H9 (cell line): ENCODE results near the gene PSMB1. TPM values are rescaled to one million over a fixed set of nuclear protein-coding genes. Genes with fewer than 3 reads are reported as not detected.

Experiments used
- DNase-seq: peaks from one replicate; pipeline ENCODE4 v3.0.0-alpha.2; 2017
- H2AFZ ChIP-seq: one replicate; pipeline ENCODE4 v1.6.1; 2013; ENCODE audit warnings: mild to moderate bottlenecking, low read length, control low read depth, moderate library complexity
- H2AK5ac ChIP-seq: 2 replicates; pipeline ENCODE4 v1.6.1; 2013; ENCODE audit warnings: low read length, control low read depth, mixed read lengths; ENCODE audit not compliant: insufficient read length
- H2BK120ac ChIP-seq: one replicate; pipeline ENCODE4 v1.6.1; 2013; ENCODE audit warnings: low read depth, mild to moderate bottlenecking, low read length, control low read depth, inconsistent platforms; ENCODE audit not compliant: poor library complexity, severe bottlenecking
- H2BK12ac ChIP-seq: 2 replicates; pipeline ENCODE4 v1.6.1; 2013; ENCODE audit warnings: low read length, control low read depth, mixed read lengths, low read depth; ENCODE audit not compliant: insufficient read length
- H2BK15ac ChIP-seq: 2 replicates; pipeline ENCODE4 v1.6.1; 2013; ENCODE audit warnings: low read depth, low read length, control low read depth
- H2BK20ac ChIP-seq: one replicate; pipeline ENCODE4 v1.6.1; 2013; ENCODE audit warnings: low read depth, mild to moderate bottlenecking, low read length, control low read depth, inconsistent platforms; ENCODE audit not compliant: poor library complexity, severe bottlenecking
- H2BK5ac ChIP-seq: 2 replicates; pipeline ENCODE4 v1.6.1; 2013; ENCODE audit warnings: low read length, control low read depth, mixed read lengths; ENCODE audit not compliant: insufficient read length
- H3K14ac ChIP-seq: 2 replicates; pipeline ENCODE4 v1.6.1; 2013; ENCODE audit warnings: low read length, control low read depth; ENCODE audit not compliant: insufficient read depth
- H3K18ac ChIP-seq: 2 replicates; pipeline ENCODE4 v1.6.1; 2013; ENCODE audit warnings: low read depth, mild to moderate bottlenecking, mixed read lengths, low read length, control low read depth; ENCODE audit not compliant: insufficient read length
- H3K23ac ChIP-seq: 2 replicates; pipeline ENCODE4 v1.6.1; 2013; ENCODE audit warnings: low read length, control low read depth, mixed read lengths, low read depth; ENCODE audit not compliant: insufficient read length
- H3K23me2 ChIP-seq: 2 replicates; pipeline ENCODE4 v1.6.1; 2013; ENCODE audit warnings: low read depth, mild to moderate bottlenecking, mixed read lengths, low read length, control low read depth; ENCODE audit not compliant: insufficient read length, poor library complexity, severe bottlenecking
- H3K27ac ChIP-seq: 2 replicates; pipeline ENCODE4 v1.5.1; 2013; ENCODE audit warnings: low read length, control low read depth, mixed read lengths, low read depth; ENCODE audit not compliant: insufficient read length
- H3K27me3 ChIP-seq: 2 replicates; pipeline ENCODE4 v1.6.1; 2013; ENCODE audit warnings: low read length, control low read depth, inconsistent platforms; ENCODE audit not compliant: insufficient read depth
- H3K4ac ChIP-seq: 2 replicates; pipeline ENCODE4 v1.6.1; 2013; ENCODE audit warnings: low read depth, mild to moderate bottlenecking, control low read depth, inconsistent platforms, low read length, moderate library complexity
- H3K4me1 ChIP-seq: 2 replicates; pipeline ENCODE4 v1.6.1; 2013; ENCODE audit warnings: low read length, control low read depth, inconsistent platforms; ENCODE audit not compliant: insufficient read depth
- H3K4me2 ChIP-seq: 2 replicates; pipeline ENCODE4 v1.6.1; 2013; ENCODE audit warnings: low read length, control low read depth, mixed read lengths; ENCODE audit not compliant: insufficient read length, insufficient read depth
- H3K56ac ChIP-seq: 2 replicates; pipeline ENCODE4 v1.6.1; 2013; ENCODE audit warnings: low read depth, mild to moderate bottlenecking, mixed read lengths, low read length, control low read depth; ENCODE audit not compliant: insufficient read length
- H3K79me1 ChIP-seq: 2 replicates; pipeline ENCODE4 v1.6.1; 2013; ENCODE audit warnings: low read depth, mild to moderate bottlenecking, moderate library complexity, low read length, control low read depth, inconsistent platforms; ENCODE audit not compliant: insufficient read depth, poor library complexity, severe bottlenecking
- H3K79me2 ChIP-seq: 2 replicates; pipeline ENCODE4 v1.6.1; 2013; ENCODE audit warnings: low read length, control low read depth, inconsistent platforms; ENCODE audit not compliant: insufficient read depth
- H3K9ac ChIP-seq: 2 replicates; pipeline ENCODE4 v1.6.1; 2013; ENCODE audit warnings: low read length, control low read depth, mixed read lengths; ENCODE audit not compliant: insufficient read length; ENCODE audit errors: extremely low read depth
- H3K9me3 ChIP-seq: one replicate; pipeline ENCODE4 v1.6.1; 2013; ENCODE audit warnings: low read depth, low read length, inconsistent platforms; ENCODE audit not compliant: control insufficient read depth
- H3T11ph ChIP-seq: one replicate; pipeline ENCODE4 v1.6.1; 2013; ENCODE audit warnings: mild to moderate bottlenecking, low read length, control low read depth, inconsistent platforms
- H4K20me1 ChIP-seq: one replicate; pipeline ENCODE4 v1.6.1; 2013; ENCODE audit not compliant: control insufficient read depth, insufficient read length, insufficient read depth
- H4K5ac ChIP-seq: 2 replicates; pipeline ENCODE4 v1.6.1; 2013; ENCODE audit warnings: low read depth, mild to moderate bottlenecking, mixed read lengths, low read length, control low read depth; ENCODE audit not compliant: insufficient read length
- H4K8ac ChIP-seq: replicated peaks from 2 replicates; pipeline ENCODE4 v1.6.1; 2013; ENCODE audit warnings: low read length, control low read depth, mixed read lengths, low read depth; ENCODE audit not compliant: insufficient read length
- H4K91ac ChIP-seq: 2 replicates; pipeline ENCODE4 v1.6.1; 2013; ENCODE audit warnings: low read depth, mild to moderate bottlenecking, moderate library complexity, mixed read lengths, low read length, control low read depth; ENCODE audit not compliant: insufficient read length
- H3K27ac Mint-ChIP-seq, 3 experiments: 2 replicates in 2 of 3; 3 replicates in 1 of 3; pipeline ENCODE4 v1.8.0; 2020 to 2021; ENCODE audit warnings: mixed read lengths in 3 of 3, mild to moderate bottlenecking in 1 of 3, moderate library complexity in 1 of 3
- H3K27me3 Mint-ChIP-seq: 2 replicates; pipeline ENCODE4 v1.8.0; 2021; ENCODE audit warnings: low read depth, mild to moderate bottlenecking, moderate library complexity, mixed read lengths
- H3K36me3 Mint-ChIP-seq, 3 experiments: 2 replicates in 2 of 3; 3 replicates in 1 of 3; pipeline ENCODE4 v1.8.0; 2020 to 2021; ENCODE audit warnings: low read depth in 3 of 3, mixed read lengths in 3 of 3; ENCODE audit not compliant: insufficient read depth in 1 of 3
- H3K4me1 Mint-ChIP-seq, 2 experiments: 2 replicates each; pipeline ENCODE4 v1.8.0; 2020; ENCODE audit warnings: mixed read lengths in 2 of 2
- H3K4me3 Mint-ChIP-seq, 2 experiments: 2 replicates in 1 of 2; 3 replicates in 1 of 2; pipeline ENCODE4 v1.8.0; 2020 to 2021; ENCODE audit warnings: mild to moderate bottlenecking in 2 of 2, mixed read lengths in 2 of 2, moderate library complexity in 1 of 2
- H3K9me3 Mint-ChIP-seq, 2 experiments: 2 replicates in 1 of 2; 3 replicates in 1 of 2; pipeline ENCODE4 v1.8.0; 2020; ENCODE audit warnings: mild to moderate bottlenecking in 2 of 2, mixed read lengths in 2 of 2, moderate library complexity in 1 of 2
- CTCF ChIP-seq: fragments of 200-600 bp; sonication (generic); conservative IDR thresholded peaks from 3 replicates; pipeline ENCODE4 v1.8.0; 2021; ENCODE audit warnings: antibody characterized with exemption, mild to moderate bottlenecking
- WGBS: extraction: QIAGEN DNeasy Blood & Tissue Kit; methylation state at CpG from one replicate; pipeline ENCODE4 v1.1.7; 2013; ENCODE audit warnings: missing lambda C conversion rate, low lambda C conversion rate, mixed read lengths; ENCODE audit not compliant: insufficient read length; ENCODE audit errors: extremely low coverage; 5-methylcytosine and 5-hydroxymethylcytosine counted together
- total RNA-seq: library from RNA; stranded (reverse); gene quantifications from 2 replicates; pipeline ENCODE4 v1.2.1, GENCODE V29; 2021

PSMB1 gene
- total RNA-seq, 1 experiment from 2014 or later = 245 TPM

GRCh38 chr6:170512249-170512648 is 40.9 kb downstream of the PSMB1 start:
- Histone ChIP-seq H4K5ac (no peak overlapping the region), H3K79me1 (no peaks in the 10 kb centered on the region), H3K23ac (no peak overlapping the region), H3K23me2 (no peaks in the 10 kb centered on the region), H3K18ac (no peak overlapping the region), H3K27ac (no peak overlapping the region), H3K4me1 (no peaks in the 10 kb centered on the region), H4K20me1 (no peaks in the 10 kb centered on the region), H3K79me2 (no peaks in the 10 kb centered on the region), H2AK5ac (no peak overlapping the region), H3K14ac (no peak overlapping the region), H2BK12ac (no peak overlapping the region), H4K91ac (no peak overlapping the region), H3K9me3 (no peaks in the 10 kb centered on the region), H3K4me2 (no peak overlapping the region), H2BK5ac (no peak overlapping the region), H2BK120ac (no peak overlapping the region), H3K56ac (no peak overlapping the region), H2BK20ac (no peak overlapping the region), H3K27me3 (no peaks in the 10 kb centered on the region; the same call in 1 of the 2 replicates), H2AFZ (no peak overlapping the region), H2BK15ac (no peak overlapping the region), H3K4ac (no peak overlapping the region), H3T11ph (no peak overlapping the region), H3K9ac (no peak overlapping the region), H4K8ac (no peak overlapping the region)
- Mint-ChIP-seq H3K4me3 (no peak overlapping the region), H3K27ac (no peak overlapping the region), H3K27me3 (peaks cover 12% of the 10 kb centered on the region), H3K4me1 (no peaks in the 10 kb centered on the region), H3K9me3 (peaks cover 5 to 7% of the 10 kb centered on the region in 2 experiments; a peak in 3 of 5 replicates), H3K36me3 (peaks cover 0 to 8% (median 0%) of the 10 kb centered on the region in 3 experiments; a peak in 2 of 7 replicates)
- no peak for TF ChIP-seq CTCF
- no peak for DNase-seq
- no CpG with 5 or more reads among the region's 4 CpGs for WGBS
